Measurements from ENCODE around the gene RMI2.

DNA sequence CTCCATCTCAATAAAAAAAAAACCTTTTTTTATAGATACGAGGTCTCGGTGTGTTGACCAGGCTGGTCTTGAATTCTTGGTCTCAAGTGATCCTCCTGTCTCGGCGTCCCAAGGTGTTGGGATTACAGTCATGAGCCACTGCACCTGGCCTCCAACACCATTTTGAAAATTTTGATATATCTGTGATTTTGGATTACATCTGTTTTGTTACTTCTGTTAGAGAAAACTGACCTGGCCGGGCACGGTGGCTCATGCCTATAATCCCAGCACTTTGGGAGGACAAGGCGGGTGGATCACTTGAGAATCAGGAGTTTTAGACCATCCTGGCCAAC is 18.6 kb downstream of the RMI2 start:
- TF ChIP-seq BHLHE40 (IDR thresholded peaks at IDR 0.05; ENCODE audit: borderline replicate concordance) (no peak), ARNT (IDR thresholded peaks at IDR 0.05) (no peak), ELF4 (IDR thresholded peaks at IDR 0.05) (no peak), HDGF (IDR thresholded peaks at IDR 0.05; ENCODE audit: borderline replicate concordance) (no peak), LEF1 (IDR thresholded peaks at IDR 0.05; ENCODE audit: borderline replicate concordance) (no peak), CTBP1 (IDR thresholded peaks at IDR 0.05; ENCODE audit: borderline replicate concordance) (no peak), L3MBTL2 (conservative IDR thresholded peaks at IDR 0.05) (no peak), TARDBP (IDR thresholded peaks at IDR 0.05) (no peak), FOXA1 (IDR thresholded peaks at IDR 0.05) (no peak), FOXM1 (IDR thresholded peaks at IDR 0.05; ENCODE audit: borderline replicate concordance) (no peak), SUZ12 (IDR thresholded peaks at IDR 0.05) (no peak), FOXK2 (IDR thresholded peaks at IDR 0.05) (no peak)
- TF ChIP-seq, protein P1, sequence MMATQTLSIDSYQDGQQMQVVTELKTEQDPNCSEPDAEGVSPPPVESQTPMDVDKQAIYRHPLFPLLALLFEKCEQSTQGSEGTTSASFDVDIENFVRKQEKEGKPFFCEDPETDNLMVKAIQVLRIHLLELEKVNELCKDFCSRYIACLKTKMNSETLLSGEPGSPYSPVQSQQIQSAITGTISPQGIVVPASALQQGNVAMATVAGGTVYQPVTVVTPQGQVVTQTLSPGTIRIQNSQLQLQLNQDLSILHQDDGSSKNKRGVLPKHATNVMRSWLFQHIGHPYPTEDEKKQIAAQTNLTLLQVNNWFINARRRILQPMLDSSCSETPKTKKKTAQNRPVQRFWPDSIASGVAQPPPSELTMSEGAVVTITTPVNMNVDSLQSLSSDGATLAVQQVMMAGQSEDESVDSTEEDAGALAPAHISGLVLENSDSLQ (IDR thresholded peaks at IDR 0.05): no peak

All from HEK293T (cell line).